Left renal pelvis (tissue), 4 donors: ENCODE measurements around the gene UFSP2. TPM values are rescaled to one million over a fixed set of nuclear protein-coding genes. Genes with fewer than 3 reads are reported as not detected.

Source experiments
- DNase-seq, 4 donors: peaks; one replicate each; pipeline ENCODE4 v3.0.0-alpha.2; 2013; ENCODE audit warnings: low read depth in 4 of 4, low spot score in 3 of 4
- polyA plus RNA-seq, 4 donors: library from polyadenylated mRNA; unstranded; fragments of 120-200 nt; gene quantifications; one replicate each; pipeline ENCODE4 v1.2.1, GENCODE V29; 2013; ENCODE audit not compliant: insufficient read length in 4 of 4

The UFSP2 gene
- polyA plus RNA-seq, 4 donors: 62.1 to 87.0 (median 68.6) TPM

GRCh38 chr4:185358514-185358913 is 67.2 kb downstream of the UFSP2 start:
- DNase-seq: no peak

- no peak for DNase-seq
Observed at GRCh38 chr4:185357733-185358440, 67.9 kb downstream of the UFSP2 start.

GRCh38 chr4:185357211-185357610 is 68.6 kb downstream of the UFSP2 start:
- no peak for DNase-seq

- DNase-seq: no peak
Observed at GRCh38 chr4:185352741-185353140, 73.0 kb downstream of the UFSP2 start.

- no peak for DNase-seq
Observed at GRCh38 chr4:185352202-185352601, 73.6 kb downstream of the UFSP2 start.

- no peak for DNase-seq
Observed at GRCh38 chr4:185351691-185352090, 74.1 kb downstream of the UFSP2 start.

Other genes starting within 250 kb of the UFSP2 start
- gene CFAP97, start 222.0 kb downstream of the UFSP2 start, polyA plus RNA-seq: 10 to 100 TPM; 41.4 to 62.1 (median 47.4) TPM
- gene SNX25, start 216.4 kb downstream of the UFSP2 start, polyA plus RNA-seq: 10 to 100 TPM; 15.4 to 25.5 (median 24.3) TPM
- 1 to 10 TPM; 2.7 to 4.5 (median 3.5) TPM for gene LRP2BP, start 30.0 kb downstream of the UFSP2 start, polyA plus RNA-seq
- 10 to 100 TPM; 11.7 to 14.5 (median 12.9) TPM for gene ANKRD37, start 29.1 kb downstream of the UFSP2 start, polyA plus RNA-seq
- 1 to 10 TPM; 1.5 to 3.3 (median 2.6) TPM for gene CCDC110, start 45.8 kb upstream of the UFSP2 start, polyA plus RNA-seq
- 10 to 100 TPM in 1 of 4 donors, 1 to 10 TPM in 3; 3.7 to 15.3 (median 6.4) TPM for gene PDLIM3, start 109.5 kb upstream of the UFSP2 start, polyA plus RNA-seq